ENCODE data around the gene MAN1A1.

MAN1A1 gene

GRCh38 chr6:119145111-119145510 lies 204.4 kb downstream of the MAN1A1 start:
- no peak for DNase-seq (ENCODE audit: low read depth in 2 of 2)

- DNase-seq (ENCODE audit: low read depth in 2 of 2), result no peak
These were observed 206.9 kb downstream of the MAN1A1 start for GRCh38 chr6:119142637-119143036.

GRCh38 chr6:119142041-119142440 lies 207.5 kb downstream of the MAN1A1 start:
- no peak for DNase-seq (ENCODE audit: low read depth in 2 of 2)

- no peak for DNase-seq (ENCODE audit: low read depth in 2 of 2)
These were observed 209.1 kb downstream of the MAN1A1 start for GRCh38 chr6:119140196-119141140.

- no peak for DNase-seq (ENCODE audit: low read depth in 2 of 2)
These were observed 210.5 kb downstream of the MAN1A1 start for GRCh38 chr6:119138906-119139541.

GRCh38 chr6:119137194-119138072 lies 212.1 kb downstream of the MAN1A1 start:
- DNase-seq (ENCODE audit: low read depth in 2 of 2), result no peak

- DNase-seq (ENCODE audit: low read depth in 2 of 2), result no peak
These were observed 214.8 kb downstream of the MAN1A1 start for GRCh38 chr6:119134752-119135151.

GRCh38 chr6:119133400-119133799 lies 216.2 kb downstream of the MAN1A1 start:
- DNase-seq (ENCODE audit: low read depth in 2 of 2), result no peak

GRCh38 chr6:119132261-119132981 lies 217.1 kb downstream of the MAN1A1 start:
- DNase-seq (ENCODE audit: low read depth in 2 of 2), result no peak

GRCh38 chr6:119129968-119130484 lies 219.5 kb downstream of the MAN1A1 start:
- DNase-seq (ENCODE audit: low read depth in 2 of 2), result no peak

GRCh38 chr6:119129148-119129967 lies 220.2 kb downstream of the MAN1A1 start:
- no peak for DNase-seq (ENCODE audit: low read depth in 2 of 2)

GRCh38 chr6:119128252-119128912 lies 221.2 kb downstream of the MAN1A1 start:
- no peak for DNase-seq (ENCODE audit: low read depth in 2 of 2)

- no peak for DNase-seq (ENCODE audit: low read depth in 2 of 2)
These were observed 221.9 kb downstream of the MAN1A1 start for GRCh38 chr6:119127627-119128026.

Measured in stimulated activated CD4-positive, alpha-beta T cell treated with anti-CD3 and anti-CD28 coated beads, Interleukin-4, amount 100 ng/mL, for 48 hours (primary cell).